HTR-8/SVneo (cell line): ENCODE data around the gene TFB2M.
"Not testable (repeated sequence)": the region's sequence is repeated elsewhere in the genome, so short reads cannot be mapped to it uniquely, and the experiment has no call there.

ENCODE experiments used
- DNase-seq: peaks from one replicate; pipeline ENCODE4 v3.0.0; 2011; ENCODE audit warnings: low spot score, mixed read lengths; ENCODE audit not compliant: insufficient read length
- FAIRE-seq: peaks from 2 replicates; lab custom pipeline; 2011; peaks lifted over from hg19 to GRCh38; lab: Jason Lieb, UNC

The TFB2M gene

GRCh38 chr1:246560833-246561232, 5.2 kb downstream of the TFB2M start:
- FAIRE-seq, DNase-seq: not testable (repeated sequence)

- FAIRE-seq (no peak), DNase-seq (no peak)
These were observed 6.8 kb downstream of the TFB2M start for GRCh38 chr1:246559310-246559709.

- no peak for DNase-seq
- no peak for FAIRE-seq
These were observed 8.0 kb downstream of the TFB2M start for GRCh38 chr1:246558041-246558440.

GRCh38 chr1:246554201-246554600, 11.9 kb downstream of the TFB2M start:
- FAIRE-seq = no peak
- no peak for DNase-seq

- no peak for DNase-seq
- no peak for FAIRE-seq
These were observed 14.0 kb downstream of the TFB2M start for GRCh38 chr1:246552110-246552509.

- FAIRE-seq = no peak
These were observed 15.7 kb downstream of the TFB2M start for GRCh38 chr1:246550402-246550801.

GRCh38 chr1:246549665-246550064, 16.4 kb downstream of the TFB2M start:
- no peak for FAIRE-seq
- DNase-seq = no peak

More at GRCh38 chr1:246550402-246550801, 15.7 kb downstream of the TFB2M start:
- DNase-seq = no peak

- DNase-seq = no peak
- no peak for FAIRE-seq
These were observed 22.1 kb downstream of the TFB2M start for GRCh38 chr1:246544001-246544400.

- no peak for DNase-seq
- no peak for FAIRE-seq
These were observed 25.1 kb downstream of the TFB2M start for GRCh38 chr1:246540738-246541491.

GRCh38 chr1:246537887-246538286, 28.2 kb downstream of the TFB2M start:
- no peak for DNase-seq
- no peak for FAIRE-seq

- no peak for DNase-seq
- no peak for FAIRE-seq
These were observed 28.6 kb downstream of the TFB2M start for GRCh38 chr1:246537441-246537840.

- DNase-seq (no peak), FAIRE-seq (no peak)
These were observed 31.9 kb downstream of the TFB2M start for GRCh38 chr1:246534114-246534513.

- FAIRE-seq (no peak), DNase-seq (no peak)
These were observed 32.6 kb downstream of the TFB2M start for GRCh38 chr1:246533371-246533905.

- no peak for DNase-seq
- FAIRE-seq = no peak
These were observed 33.5 kb downstream of the TFB2M start for GRCh38 chr1:246532519-246532918.

- DNase-seq (no peak), FAIRE-seq (no peak)
These were observed 35.6 kb downstream of the TFB2M start for GRCh38 chr1:246530482-246530881.

- FAIRE-seq = no peak
- no peak for DNase-seq
These were observed 36.9 kb downstream of the TFB2M start for GRCh38 chr1:246528933-246529731.

- no peak for DNase-seq
- no peak for FAIRE-seq
These were observed 38.5 kb downstream of the TFB2M start for GRCh38 chr1:246527402-246528088.

- DNase-seq = no peak
- no peak for FAIRE-seq
These were observed 39.1 kb downstream of the TFB2M start for GRCh38 chr1:246526915-246527314.

- FAIRE-seq (no peak), DNase-seq (no peak)
These were observed 39.7 kb downstream of the TFB2M start for GRCh38 chr1:246526380-246526779.

GRCh38 chr1:246519514-246519913, 46.5 kb downstream of the TFB2M start:
- FAIRE-seq = no peak
- DNase-seq = no peak
